ENCODE measurements around the gene FOXI2. TPM values are rescaled to one million over a fixed set of nuclear protein-coding genes. Genes with fewer than 3 reads are reported as not detected.

Gene FOXI2
- total RNA-seq, 2 experiments from 2014 or later, result not detected

- Histone ChIP-seq H3K4me3 (ENCODE audit: low read length) (no peak overlapping the region), H3K36me3 (ENCODE audit: insufficient read depth, low read length) (no peaks in the 10 kb centered on the region), H3K4me1 (ENCODE audit: insufficient read depth, low read length) (no peaks in the 10 kb centered on the region), H3K27ac (ENCODE audit: low read depth in 1 of 2, low read length in 2 of 2) (no peak overlapping the region), H3K9me3 (ENCODE audit: control insufficient read depth in 1 of 2, insufficient read depth in 1 of 2, low read length in 2 of 2) (no peaks in the 10 kb centered on the region), H3K27me3 (ENCODE audit: control insufficient read depth in 1 of 2, insufficient read depth in 2 of 2, low read length in 2 of 2) (peaks cover 3 to 8% of the 10 kb centered on the region in 2 experiments)
- Mint-ChIP-seq H3K9me3 (no peaks in the 10 kb centered on the region), H3K36me3 (ENCODE audit: low read depth) (no peaks in the 10 kb centered on the region), H3K27ac (no peak overlapping the region), H3K27me3 (peaks cover 24% of the 10 kb centered on the region), H3K4me3 (no peak overlapping the region), H3K4me1 (ENCODE audit: low read depth) (no peaks in the 10 kb centered on the region)
- TF ChIP-seq CTCF (IDR thresholded peaks at IDR 0.05), result no peak
- POLR2A ChIA-PET, result no interaction called here
- CTCF ChIA-PET, result no interaction called here
- DNase-seq (no peak), ATAC-seq (ENCODE audit: poor library complexity) (no peak)
- intact Hi-C loops (cut with DNase I, micrococcal nuclease), result no loop called here
Observed at GRCh38 chr10:127762925-127763324, 25.9 kb downstream of the FOXI2 start.

- no peaks in the 10 kb centered on the region for H3K27me3 ChIP-seq (ENCODE audit: control insufficient read depth in 1 of 2, insufficient read depth in 2 of 2, low read length in 2 of 2)
- DNase-seq, result no peak
- H3K27ac ChIP-seq (ENCODE audit: low read depth in 1 of 2, low read length in 2 of 2), result no peak overlapping the region
- POLR2A ChIA-PET, result no interaction called here
- ATAC-seq (ENCODE audit: poor library complexity), result no peak
- no peaks in the 10 kb centered on the region for H3K4me1 ChIP-seq (ENCODE audit: insufficient read depth, low read length)
- Mint-ChIP-seq H3K4me3 (no peak overlapping the region), H3K27ac (no peak overlapping the region), H3K9me3 (no peaks in the 10 kb centered on the region), H3K4me1 (ENCODE audit: low read depth) (no peaks in the 10 kb centered on the region), H3K27me3 (peaks cover 3% of the 10 kb centered on the region), H3K36me3 (ENCODE audit: low read depth) (no peaks in the 10 kb centered on the region)
- CTCF ChIA-PET, result no interaction called here
- intact Hi-C loops (cut with DNase I, micrococcal nuclease), result no loop called here
- no peaks in the 10 kb centered on the region for H3K9me3 ChIP-seq (ENCODE audit: control insufficient read depth in 1 of 2, insufficient read depth in 1 of 2, low read length in 2 of 2)
- no peak overlapping the region for H3K4me3 ChIP-seq (ENCODE audit: low read length)
- no peaks in the 10 kb centered on the region for H3K36me3 ChIP-seq (ENCODE audit: insufficient read depth, low read length)
- no peak for TF ChIP-seq CTCF (IDR thresholded peaks at IDR 0.05)
Observed at GRCh38 chr10:127774766-127775559, 38.0 kb downstream of the FOXI2 start.

GRCh38 chr10:127776816-127777215 is 39.8 kb downstream of the FOXI2 start:
- POLR2A ChIA-PET, result no interaction called here
- no peaks in the 10 kb centered on the region for H3K9me3 ChIP-seq (ENCODE audit: control insufficient read depth in 1 of 2, insufficient read depth in 1 of 2, low read length in 2 of 2)
- H3K27me3 ChIP-seq (ENCODE audit: control insufficient read depth in 1 of 2, insufficient read depth in 2 of 2, low read length in 2 of 2), result no peaks in the 10 kb centered on the region
- peaks cover 20% of the 10 kb centered on the region for H3K27me3 Mint-ChIP-seq
- DNase-seq (no peak), ATAC-seq (ENCODE audit: poor library complexity) (no peak)
- H3K9me3 Mint-ChIP-seq, result no peaks in the 10 kb centered on the region
- TF ChIP-seq CTCF (IDR thresholded peaks at IDR 0.05), result no peak
- H3K27ac ChIP-seq (ENCODE audit: low read depth in 1 of 2, low read length in 2 of 2), result no peak overlapping the region
- H3K4me1 Mint-ChIP-seq (ENCODE audit: low read depth), result no peaks in the 10 kb centered on the region
- no peaks in the 10 kb centered on the region for H3K36me3 Mint-ChIP-seq (ENCODE audit: low read depth)
- no peak overlapping the region for H3K4me3 ChIP-seq (ENCODE audit: low read length)
- CTCF ChIA-PET, result interaction anchor here (0.7 kb wide), 1 partner anchor 578 kb away, joined by 3 read pairs; no protein-coding TSS in a partner anchor
- H3K36me3 ChIP-seq (ENCODE audit: insufficient read depth, low read length), result no peaks in the 10 kb centered on the region
- no peaks in the 10 kb centered on the region for H3K4me1 ChIP-seq (ENCODE audit: insufficient read depth, low read length)
- H3K4me3 Mint-ChIP-seq, result no peak overlapping the region
- intact Hi-C loops (cut with DNase I, micrococcal nuclease), result no loop called here
- no peak overlapping the region for H3K27ac Mint-ChIP-seq
